Endothelial cell of umbilical vein (primary cell): ENCODE measurements around the gene NTF3. TPM values are rescaled to one million over a fixed set of nuclear protein-coding genes. Genes with fewer than 3 reads are reported as not detected.

Experiments
- BruUV-seq: library from RNA; stranded (reverse); fragments of 400-500 nt; replicated peaks from 2 replicates; lab custom pipeline; 2021; lab: Mats Ljungman, UMichigan
- CTCF ChIA-PET: fragments of 300-600, 350-600 bp; sonication (Branson Sonifier 250); formaldehyde crosslinking; loops from one replicate; lab custom pipeline; 2021; ENCODE audit warnings: antibody characterized with exemption, inconsistent platforms; lab: Charles Lee
- POLR2A ChIA-PET: fragments of 300-600, 350-600 bp; sonication (Branson Sonifier 250); formaldehyde crosslinking; loops from one replicate; lab custom pipeline; 2021; ENCODE audit warnings: antibody characterized with exemption, inconsistent platforms; lab: Charles Lee
- DNase-seq: peaks from one replicate; pipeline ENCODE4 v3.0.0-alpha.2; 2011; ENCODE audit warnings: low read depth, low spot score
- FAIRE-seq: peaks from 2 replicates; lab custom pipeline; 2011; peaks lifted over from hg19 to GRCh38; lab: Jason Lieb, UNC
- H2AFZ ChIP-seq: 2 replicates; pipeline ENCODE4 v1.6.0; 2012; ENCODE audit warnings: low read depth, low read length, control low read depth, inconsistent platforms
- H3K27ac ChIP-seq: 2 replicates; pipeline ENCODE4 v1.5.1; 2011; ENCODE audit warnings: low read depth, mild to moderate bottlenecking, control low read depth, low read length, moderate library complexity; ENCODE audit not compliant: insufficient read depth
- H3K27me3 ChIP-seq, 2 experiments: 2 replicates each; pipeline versions ENCODE4 v1.6.0 to v1.6.1; 2011; ENCODE audit warnings: low read length in 2 of 2, mixed read lengths in 1 of 2; ENCODE audit not compliant: control insufficient read depth in 2 of 2, insufficient read depth in 2 of 2
- H3K36me3 ChIP-seq, 2 experiments: 2 replicates in 1 of 2; 3 replicates in 1 of 2; pipeline ENCODE4 v1.5.1; 2011; ENCODE audit warnings: low read length in 2 of 2, mild to moderate bottlenecking in 1 of 2, moderate library complexity in 1 of 2; ENCODE audit not compliant: control insufficient read depth in 2 of 2, insufficient read depth in 2 of 2; ENCODE audit errors: extremely low read depth in 1 of 2
- H3K4me1 ChIP-seq: 3 replicates; pipeline ENCODE4 v1.5.1; 2011; ENCODE audit warnings: mild to moderate bottlenecking, low read length; ENCODE audit not compliant: control insufficient read depth, insufficient read depth; ENCODE audit errors: extremely low read depth
- H3K4me2 ChIP-seq: 2 replicates; pipeline ENCODE4 v1.6.1; 2011; ENCODE audit warnings: low read length, control low read depth, mixed read lengths; ENCODE audit not compliant: insufficient read depth
- H3K4me3 ChIP-seq, 3 experiments: fragments of 200-600 bp in 1 of 3; sonication (generic), shearing (Covaris generic) in 1 of 3; replicated peaks in 1 of 3; 2 replicates each; pipeline ENCODE4 v1.5.1; 2011 to 2016; ENCODE audit warnings: control low read depth in 3 of 3, low read length in 3 of 3, mild to moderate bottlenecking in 2 of 3, inconsistent platforms in 1 of 3, low read depth in 1 of 3, moderate library complexity in 1 of 3; ENCODE audit not compliant: insufficient read depth in 1 of 3
- H3K79me2 ChIP-seq: 2 replicates; pipeline ENCODE4 v1.6.0; 2012; ENCODE audit warnings: low read length, inconsistent platforms; ENCODE audit not compliant: control insufficient read depth, insufficient read depth
- H3K9ac ChIP-seq: replicated peaks from 2 replicates; pipeline ENCODE3; 2011; ENCODE audit warnings: low read length, control low read depth; ENCODE audit not compliant: insufficient read depth; ENCODE audit errors: extremely low read depth
- H3K9me1 ChIP-seq: replicated peaks from 3 replicates; pipeline ENCODE4 v1.6.0; 2011; ENCODE audit warnings: mild to moderate bottlenecking, low read length; ENCODE audit not compliant: control insufficient read depth, insufficient read depth; ENCODE audit errors: extremely low read depth
- H3K9me3 ChIP-seq: replicated peaks from 2 replicates; pipeline ENCODE4 v1.5.1; 2012; ENCODE audit warnings: low read length, inconsistent platforms; ENCODE audit not compliant: control insufficient read depth, insufficient read depth
- H4K20me1 ChIP-seq: replicated peaks from 2 replicates; pipeline ENCODE3; 2011; ENCODE audit warnings: mild to moderate bottlenecking, low read length; ENCODE audit not compliant: control insufficient read depth, insufficient read depth; ENCODE audit errors: extremely low read depth
- EZH2 ChIP-seq: IDR thresholded peaks from 2 replicates; pipeline ENCODE4 v1.6.1; 2012; ENCODE audit warnings: borderline replicate concordance, low read depth, mild to moderate bottlenecking, moderate library complexity, low read length, inconsistent platforms; ENCODE audit not compliant: severe bottlenecking
- FOS ChIP-seq: IDR thresholded peaks from 2 replicates; pipeline ENCODE4 v1.6.1; 2011; ENCODE audit warnings: mild to moderate bottlenecking, low read length, moderate library complexity, borderline replicate concordance; ENCODE audit not compliant: insufficient read depth
- GATA2 ChIP-seq: IDR thresholded peaks from 2 replicates; pipeline ENCODE4 v1.7.0; 2011; ENCODE audit warnings: low read depth, mild to moderate bottlenecking, moderate library complexity, mixed read lengths, low read length; ENCODE audit not compliant: insufficient read length, insufficient read depth
- JUN ChIP-seq: IDR thresholded peaks from 2 replicates; pipeline ENCODE4 v1.6.1; 2011; ENCODE audit warnings: borderline replicate concordance, low read depth; ENCODE audit not compliant: insufficient read length, insufficient read depth
- MYC ChIP-seq: IDR thresholded peaks from one replicate; pipeline ENCODE4 v1.6.1; 2011; ENCODE audit warnings: mild to moderate bottlenecking, low read depth, low read length
- POLR2A ChIP-seq: IDR thresholded peaks from 2 replicates; pipeline ENCODE4 v1.6.1; 2012; ENCODE audit warnings: low read depth, mild to moderate bottlenecking, control low read depth, low read length
- POLR2AphosphoS5 ChIP-seq: IDR thresholded peaks from 2 replicates; pipeline ENCODE4 v1.6.1; 2012; ENCODE audit warnings: low read depth, mild to moderate bottlenecking, control low read depth, low read length, moderate library complexity; ENCODE audit not compliant: insufficient read depth
- dilution Hi-C: fragments of 300-500 bp; cut with MboI; formaldehyde crosslinking; loops from one replicate; pipeline ENCODE4 v1.15.0; 2019; ENCODE audit warnings: low sequenced_read_pairs; ENCODE audit not compliant: extremely low pct_ligation_motif_present
- intact Hi-C: fragments of 100-400 bp; cut with micrococcal nuclease; formaldehyde crosslinking; loops from one replicate; pipeline ENCODE4 v1.10.0; 2022
- polyA plus RNA-seq, 4 experiments: library from polyadenylated mRNA; depleted of rRNA in 3 of 4; stranded (reverse) in 3 of 4; unstranded in 1 of 4; fragments of >200 nt; gene quantifications; 2 replicates each; pipeline versions ENCODE4 v1.2.1 to v1.2.3, GENCODE V29; 2011 to 2012; ENCODE audit warnings: missing spikeins in 1 of 4
- total RNA-seq: library from RNA; stranded (reverse); gene quantifications from 2 replicates; pipeline ENCODE4 v1.2.3, GENCODE V29; 2021
- TF ChIP-seq, protein P1 (sequence below), 2 donors: IDR thresholded peaks; 1 replicate in 1 of 2; 2 replicates in 1 of 2; pipeline ENCODE4 v1.5.1; 2011; ENCODE audit warnings: low read length in 2 of 2, mild to moderate bottlenecking in 2 of 2, moderate library complexity in 2 of 2, control low read depth in 1 of 2, inconsistent platforms in 1 of 2, low read depth in 1 of 2; ENCODE audit not compliant: insufficient read depth in 1 of 2; ENCODE audit errors: extremely low read depth in 1 of 2
- TF ChIP-seq, protein P2 (sequence below): IDR thresholded peaks from 2 replicates; pipeline ENCODE4 v1.6.1; 2011; ENCODE audit not compliant: insufficient read depth, insufficient read length

Gene NTF3
- total and polyA plus RNA-seq, 2 donors (not counting 3 experiments of a cell fraction or from before 2014, with no cell fraction given): not detected

DNA sequence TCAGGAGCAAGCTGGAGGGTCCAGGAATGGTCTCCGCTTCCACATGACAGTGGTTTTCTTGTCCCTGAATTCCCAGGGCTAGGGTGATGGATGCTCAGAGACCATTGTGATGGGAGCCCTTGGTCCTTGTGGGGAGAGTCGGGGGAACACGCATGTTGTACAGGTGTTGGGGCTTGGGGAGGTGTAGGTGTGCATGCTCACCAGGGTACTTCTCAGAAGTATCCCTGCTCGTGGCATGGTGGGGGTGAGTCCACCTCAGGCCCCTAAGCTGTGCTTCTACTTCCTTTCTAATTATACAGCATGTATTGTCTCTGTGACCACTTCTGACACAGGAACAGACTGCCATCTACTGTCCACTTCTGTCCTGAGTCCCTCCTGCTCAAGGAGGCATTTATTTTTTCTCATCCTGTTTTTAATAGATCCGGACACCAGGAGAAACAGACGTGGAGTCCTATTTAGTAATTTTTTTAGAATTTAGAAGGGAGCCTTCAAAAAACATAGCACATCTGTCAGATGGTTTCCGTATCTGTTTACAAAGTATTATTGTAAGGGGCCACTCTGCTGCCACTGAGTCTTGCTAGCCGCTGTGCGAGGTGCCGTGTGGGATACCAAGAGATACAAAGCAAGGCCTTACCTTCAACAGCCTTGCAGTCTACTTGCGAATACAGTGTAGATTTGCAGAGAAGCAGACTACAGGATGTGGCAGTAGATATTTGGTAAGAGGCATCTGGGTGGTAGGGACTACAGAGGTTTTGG lies 10.5 kb downstream of the NTF3 start:
- no peak overlapping the region for H3K27ac ChIP-seq
- H3K79me2 ChIP-seq: no peaks in the 10 kb centered on the region
- no peaks in the 10 kb centered on the region for H3K36me3 ChIP-seq
- TF ChIP-seq, protein P1, sequence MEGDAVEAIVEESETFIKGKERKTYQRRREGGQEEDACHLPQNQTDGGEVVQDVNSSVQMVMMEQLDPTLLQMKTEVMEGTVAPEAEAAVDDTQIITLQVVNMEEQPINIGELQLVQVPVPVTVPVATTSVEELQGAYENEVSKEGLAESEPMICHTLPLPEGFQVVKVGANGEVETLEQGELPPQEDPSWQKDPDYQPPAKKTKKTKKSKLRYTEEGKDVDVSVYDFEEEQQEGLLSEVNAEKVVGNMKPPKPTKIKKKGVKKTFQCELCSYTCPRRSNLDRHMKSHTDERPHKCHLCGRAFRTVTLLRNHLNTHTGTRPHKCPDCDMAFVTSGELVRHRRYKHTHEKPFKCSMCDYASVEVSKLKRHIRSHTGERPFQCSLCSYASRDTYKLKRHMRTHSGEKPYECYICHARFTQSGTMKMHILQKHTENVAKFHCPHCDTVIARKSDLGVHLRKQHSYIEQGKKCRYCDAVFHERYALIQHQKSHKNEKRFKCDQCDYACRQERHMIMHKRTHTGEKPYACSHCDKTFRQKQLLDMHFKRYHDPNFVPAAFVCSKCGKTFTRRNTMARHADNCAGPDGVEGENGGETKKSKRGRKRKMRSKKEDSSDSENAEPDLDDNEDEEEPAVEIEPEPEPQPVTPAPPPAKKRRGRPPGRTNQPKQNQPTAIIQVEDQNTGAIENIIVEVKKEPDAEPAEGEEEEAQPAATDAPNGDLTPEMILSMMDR (IDR thresholded peaks at IDR 0.05; ENCODE audit: extremely low read depth in 1 of 2, insufficient read depth in 1 of 2, low read depth in 1 of 2, low read length in 2 of 2): peak; percentile 36 to 45
- no peak for TF ChIP-seq FOS
- ChIA-PET CTCF (interaction anchor here (0.6 to 3.2 kb wide), 7 partner anchors 11 to 421 kb away, joined by 3 to 14 read pairs (median 4); no protein-coding TSS in a partner anchor), POLR2A (no interaction called here)
- H3K9me1 ChIP-seq: no peaks in the 10 kb centered on the region
- no peaks in the 10 kb centered on the region for H3K4me1 ChIP-seq
- no peaks in the 10 kb centered on the region for H3K9me3 ChIP-seq
- H2AFZ ChIP-seq: no peak overlapping the region
- dilution Hi-C loops (no loop called here), intact Hi-C loops (loop anchor here (1.0 to 2.0 kb wide), 2 partner anchors 242 to 420 kb away; no protein-coding TSS in a partner anchor)
- no peak overlapping the region for H3K4me2 ChIP-seq
- FAIRE-seq: peak; percentile 55
- no TSS peak for BruUV-seq
- H4K20me1 ChIP-seq: no peaks in the 10 kb centered on the region
- H3K4me3 ChIP-seq: no peak overlapping the region
- H3K27me3 ChIP-seq: peaks cover 35 to 47% of the 10 kb centered on the region in 2 experiments
- DNase-seq: peak; percentile 49
- no peak overlapping the region for H3K9ac ChIP-seq

DNA sequence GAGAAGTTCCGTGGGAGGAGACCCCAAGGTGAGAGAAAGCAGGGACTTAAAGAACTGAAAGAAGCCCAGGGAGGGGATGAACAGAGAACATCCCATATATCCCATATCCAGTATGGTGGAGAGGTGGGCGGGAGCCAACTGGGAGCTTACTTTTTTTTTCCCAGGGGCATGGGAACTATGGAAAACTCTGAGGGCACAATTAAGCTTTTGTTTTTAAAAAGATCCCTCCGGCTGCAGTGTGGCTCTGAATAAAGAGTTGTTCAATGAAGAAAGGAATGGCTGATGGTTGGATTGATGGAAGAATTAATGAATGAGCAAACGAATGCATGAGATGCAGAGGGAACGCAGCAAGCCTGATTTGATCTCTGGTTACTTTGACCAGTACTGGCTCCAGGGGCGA lies 12.6 kb downstream of the NTF3 start:
- Histone ChIP-seq H3K9me3 (no peaks in the 10 kb centered on the region), H3K27me3 (peaks cover 42 to 48% of the 10 kb centered on the region in 2 experiments), H3K4me3 (no peak overlapping the region), H3K9me1 (no peaks in the 10 kb centered on the region), H3K36me3 (no peaks in the 10 kb centered on the region), H3K4me1 (no peaks in the 10 kb centered on the region), H3K79me2 (no peaks in the 10 kb centered on the region), H4K20me1 (no peaks in the 10 kb centered on the region), H2AFZ (no peak overlapping the region), H3K4me2 (no peak overlapping the region), H3K9ac (no peak overlapping the region), H3K27ac (no peak overlapping the region)
- POLR2A ChIA-PET: no interaction called here
- CTCF ChIA-PET: interaction anchor here (1.3 to 3.2 kb wide), 5 partner anchors 10 to 423 kb away, joined by 3 to 14 read pairs (median 4); no protein-coding TSS in a partner anchor
- DNase-seq: no peak
- intact Hi-C loops: no loop called here
- no TSS peak for BruUV-seq
- dilution Hi-C loops: no loop called here
- FAIRE-seq: no peak
- TF ChIP-seq JUN (no peak), MYC (no peak), EZH2 (no peak), FOS (no peak), POLR2A (no peak), POLR2AphosphoS5 (no peak), GATA2 (no peak)
- TF ChIP-seq, protein P1 (IDR thresholded peaks at IDR 0.05; ENCODE audit: extremely low read depth in 1 of 2, insufficient read depth in 1 of 2, low read depth in 1 of 2, low read length in 2 of 2): no peak
- TF ChIP-seq, protein P2, sequence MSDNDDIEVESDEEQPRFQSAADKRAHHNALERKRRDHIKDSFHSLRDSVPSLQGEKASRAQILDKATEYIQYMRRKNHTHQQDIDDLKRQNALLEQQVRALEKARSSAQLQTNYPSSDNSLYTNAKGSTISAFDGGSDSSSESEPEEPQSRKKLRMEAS: no peak
